SH-SY5Y (cell line): ENCODE results near the gene CALM1.

Experiments
- GATA2 ChIP-seq: IDR thresholded peaks from 2 replicates; pipeline ENCODE4 v1.6.1; 2011; ENCODE audit warnings: mild to moderate bottlenecking, low read depth, low read length
- GATA3 ChIP-seq: IDR thresholded peaks from 2 replicates; pipeline ENCODE4 v1.6.1; 2011; ENCODE audit warnings: low read depth, mild to moderate bottlenecking, low read length, moderate library complexity

DNA sequence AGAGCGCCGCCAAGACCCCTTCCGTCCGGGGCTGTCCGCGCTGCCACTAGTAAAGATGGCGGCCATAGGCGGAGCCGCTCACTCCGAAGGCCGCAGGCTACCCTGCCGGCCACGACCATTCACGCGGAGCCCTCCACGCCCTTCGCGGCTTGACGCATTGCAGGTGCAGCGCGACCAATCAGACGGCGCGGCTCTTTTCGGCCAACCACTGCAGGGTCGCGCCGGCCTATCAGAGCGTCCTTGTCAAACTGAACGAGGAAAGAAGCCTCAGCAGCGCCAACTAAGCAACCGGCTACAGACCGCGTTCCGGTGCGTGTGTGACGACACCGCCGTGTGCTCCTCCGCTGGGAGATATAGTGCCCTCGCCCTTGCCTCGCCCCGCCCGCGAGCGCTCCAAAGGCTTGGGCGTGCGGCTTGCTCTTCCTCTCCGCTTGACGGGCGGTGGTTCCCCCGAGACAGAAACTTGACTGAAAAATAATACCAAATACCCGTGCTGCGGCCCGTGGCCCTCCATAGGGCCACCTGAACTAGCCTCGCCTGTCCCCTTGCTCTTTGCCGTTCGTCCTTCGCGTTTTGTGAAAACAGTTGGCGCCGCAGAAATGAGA, 13.6 kb upstream of the CALM1 start:
- no peak for TF ChIP-seq GATA2
- no peak for TF ChIP-seq GATA3
